Fibroblast of lung (primary cell): ENCODE measurements around the gene DHCR24. TPM values are rescaled to one million over a fixed set of nuclear protein-coding genes. Genes with fewer than 3 reads are reported as not detected.

ENCODE experiments used
- DNase-seq, 2 donors: peaks; one replicate each; pipeline versions ENCODE4 v3.0.0 to v3.0.0-alpha.2; 2010; ENCODE audit warnings: low read depth in 2 of 2
- H2AFZ ChIP-seq: 2 replicates; pipeline ENCODE4 v1.5.1; 2012; ENCODE audit warnings: low read length, control low read depth, inconsistent platforms
- H3K27ac ChIP-seq: 2 replicates; pipeline ENCODE4 v1.5.1; 2011; ENCODE audit warnings: low read length, control low read depth; ENCODE audit not compliant: insufficient read depth
- H3K27me3 ChIP-seq: 2 replicates; pipeline ENCODE4 v1.5.1; 2011; ENCODE audit warnings: mild to moderate bottlenecking, low read length; ENCODE audit not compliant: control insufficient read depth, insufficient read depth
- H3K36me3 ChIP-seq: 2 replicates; pipeline ENCODE4 v1.5.1; 2011; ENCODE audit warnings: low read length; ENCODE audit not compliant: control insufficient read depth, insufficient read depth
- H3K4me1 ChIP-seq: 2 replicates; pipeline ENCODE4 v1.5.1; 2011; ENCODE audit warnings: low read length; ENCODE audit not compliant: control insufficient read depth, insufficient read depth; ENCODE audit errors: extremely low read depth
- H3K4me2 ChIP-seq: 2 replicates; pipeline ENCODE4 v1.5.1; 2011; ENCODE audit warnings: low read length, control low read depth; ENCODE audit not compliant: insufficient read depth; ENCODE audit errors: extremely low read depth
- H3K4me3 ChIP-seq, 4 experiments: fragments of 200-600 bp in 1 of 4; sonication (generic) in 1 of 4; replicated peaks in 1 of 4; 2 replicates each; pipeline ENCODE4 v1.5.1; 2011 to 2016; ENCODE audit warnings: low read length in 4 of 4, low read depth in 3 of 4, mild to moderate bottlenecking in 3 of 4, control low read depth in 2 of 4, inconsistent platforms in 1 of 4, mixed read lengths in 1 of 4; ENCODE audit not compliant: insufficient read depth in 1 of 4; ENCODE audit errors: control extremely low read depth in 1 of 4
- H3K79me2 ChIP-seq: 2 replicates; pipeline ENCODE4 v1.5.1; 2012; ENCODE audit warnings: mild to moderate bottlenecking, low read length, inconsistent platforms; ENCODE audit not compliant: control insufficient read depth, insufficient read depth
- H3K9ac ChIP-seq: 2 replicates; pipeline ENCODE4 v1.5.1; 2011; ENCODE audit warnings: mild to moderate bottlenecking, low read length, control low read depth; ENCODE audit not compliant: insufficient read depth
- H3K9me3 ChIP-seq: 2 replicates; pipeline ENCODE4 v1.5.1; 2012; ENCODE audit warnings: low read depth, low read length; ENCODE audit not compliant: control insufficient read depth, insufficient read depth
- H4K20me1 ChIP-seq: 2 replicates; pipeline ENCODE4 v1.5.1; 2011; ENCODE audit warnings: low read length; ENCODE audit not compliant: control insufficient read depth, insufficient read depth; ENCODE audit errors: extremely low read depth
- CTCF ChIP-seq, 2 donors: IDR thresholded peaks in 1 of 2; conservative IDR thresholded peaks in 1 of 2; 1 replicate in 1 of 2; 2 replicates in 1 of 2; pipeline ENCODE4 v1.5.1; 2011 to 2012; ENCODE audit warnings: low read length in 2 of 2, control low read depth in 1 of 2, inconsistent platforms in 1 of 2, low read depth in 1 of 2, mild to moderate bottlenecking in 1 of 2
- EZH2 ChIP-seq: IDR thresholded peaks from 2 replicates; pipeline ENCODE4 v1.5.1; 2012; ENCODE audit warnings: low read length, control low read depth, mild to moderate bottlenecking; ENCODE audit errors: missing control alignments
- polyA plus RNA-seq, 2 donors: library from polyadenylated mRNA; depleted of rRNA in 1 of 2; stranded (reverse) in 1 of 2; unstranded in 1 of 2; fragments of >200 nt; gene quantifications; 2 replicates each; pipeline ENCODE4 v1.2.1, GENCODE V29; 2011 to 2012; ENCODE audit warnings: missing spikeins in 1 of 2
- total RNA-seq: library from RNA; depleted of rRNA; stranded (reverse); fragments of >200 nt; gene quantifications from 2 replicates; pipeline ENCODE4 v1.2.1, GENCODE V29; 2014

Gene DHCR24
- total and polyA plus RNA-seq, 2 donors (not counting 1 experiment from before 2014, with no cell fraction given) = 217 to 329 TPM

- H4K20me1 ChIP-seq = no peaks in the 10 kb centered on the region
Observed at GRCh38 chr1:54842963-54843362, 44.0 kb downstream of the DHCR24 start.

GRCh38 chr1:54842206-54842915, 44.6 kb downstream of the DHCR24 start:
- no peak for TF ChIP-seq EZH2
- Histone ChIP-seq H3K36me3 (no peaks in the 10 kb centered on the region), H3K4me2 (no peak overlapping the region)

More at GRCh38 chr1:54842963-54843362, 44.0 kb downstream of the DHCR24 start:
- no peaks in the 10 kb centered on the region for H3K9me3 ChIP-seq
- no peak overlapping the region for H3K4me2 ChIP-seq
- H3K27ac ChIP-seq = no peak overlapping the region
- H3K36me3 ChIP-seq = no peaks in the 10 kb centered on the region
- no peak overlapping the region for H3K9ac ChIP-seq
- no peak for DNase-seq
- no peak overlapping the region for H3K4me3 ChIP-seq
- H3K79me2 ChIP-seq = no peaks in the 10 kb centered on the region
- TF ChIP-seq CTCF (conservative IDR thresholded peaks at IDR 0.05 in 1 of 2, IDR thresholded peaks at IDR 0.05 in 1 of 2; ENCODE audit: low read depth in 1 of 2, low read length in 2 of 2) (no peak), EZH2 (no peak)
- H2AFZ ChIP-seq = no peak overlapping the region
- H3K4me1 ChIP-seq = no peaks in the 10 kb centered on the region
- peaks cover 4% of the 10 kb centered on the region for H3K27me3 ChIP-seq

GRCh38 chr1:54839824-54840223, 47.2 kb downstream of the DHCR24 start:
- Histone ChIP-seq H3K27ac (no peak overlapping the region), H3K9me3 (no peaks in the 10 kb centered on the region), H3K36me3 (no peaks in the 10 kb centered on the region), H3K4me2 (no peak overlapping the region), H3K27me3 (peaks cover 17% of the 10 kb centered on the region), H3K9ac (no peak overlapping the region), H3K4me3 (no peak overlapping the region), H2AFZ (no peak overlapping the region), H3K79me2 (no peaks in the 10 kb centered on the region), H3K4me1 (no peaks in the 10 kb centered on the region), H4K20me1 (no peaks in the 10 kb centered on the region)
- DNase-seq = no peak
- TF ChIP-seq EZH2 (no peak), CTCF (conservative IDR thresholded peaks at IDR 0.05 in 1 of 2, IDR thresholded peaks at IDR 0.05 in 1 of 2; ENCODE audit: low read depth in 1 of 2, low read length in 2 of 2) (no peak)

More at GRCh38 chr1:54842206-54842915, 44.6 kb downstream of the DHCR24 start:
- H3K79me2 ChIP-seq = no peaks in the 10 kb centered on the region
- no peak for DNase-seq
- no peak overlapping the region for H3K4me3 ChIP-seq
- no peak overlapping the region for H3K9ac ChIP-seq
- no peaks in the 10 kb centered on the region for H3K4me1 ChIP-seq
- no peak overlapping the region for H2AFZ ChIP-seq
- no peaks in the 10 kb centered on the region for H3K9me3 ChIP-seq
- no peak overlapping the region for H3K27ac ChIP-seq
- peaks cover 5% of the 10 kb centered on the region for H3K27me3 ChIP-seq
- no peaks in the 10 kb centered on the region for H4K20me1 ChIP-seq
